Globus pallidus (tissue), 1 donor: Measurements from ENCODE around the gene CYP1B1.
"Not testable (repeated sequence)": the region's sequence is repeated elsewhere in the genome, so short reads cannot be mapped to it uniquely, and the experiment has no call there.

Experiments
- DNase-seq: peaks from one replicate; pipeline ENCODE4 v3.0.0-alpha.2; 2015; ENCODE audit warnings: low spot score

Gene CYP1B1

DNA sequence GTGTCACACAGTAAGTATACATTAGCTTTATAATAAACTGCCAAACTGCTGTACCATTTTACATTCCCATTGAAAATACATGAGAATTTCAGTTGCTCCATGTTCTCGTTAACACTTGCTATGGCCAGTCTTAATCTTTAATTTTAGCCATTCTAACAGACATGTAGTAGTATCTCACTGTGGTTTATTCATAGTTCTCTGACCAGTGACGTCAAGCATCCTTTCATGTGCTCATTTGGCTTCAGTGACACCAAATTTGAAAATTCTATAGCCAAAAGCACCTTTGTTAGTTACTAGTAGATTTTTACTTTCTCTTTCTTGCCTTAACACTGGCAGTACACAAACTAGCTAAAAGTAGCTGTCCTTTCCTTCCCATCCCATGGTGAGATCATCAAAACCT is 43.0 kb downstream of the CYP1B1 start:
- no peak for DNase-seq

DNA sequence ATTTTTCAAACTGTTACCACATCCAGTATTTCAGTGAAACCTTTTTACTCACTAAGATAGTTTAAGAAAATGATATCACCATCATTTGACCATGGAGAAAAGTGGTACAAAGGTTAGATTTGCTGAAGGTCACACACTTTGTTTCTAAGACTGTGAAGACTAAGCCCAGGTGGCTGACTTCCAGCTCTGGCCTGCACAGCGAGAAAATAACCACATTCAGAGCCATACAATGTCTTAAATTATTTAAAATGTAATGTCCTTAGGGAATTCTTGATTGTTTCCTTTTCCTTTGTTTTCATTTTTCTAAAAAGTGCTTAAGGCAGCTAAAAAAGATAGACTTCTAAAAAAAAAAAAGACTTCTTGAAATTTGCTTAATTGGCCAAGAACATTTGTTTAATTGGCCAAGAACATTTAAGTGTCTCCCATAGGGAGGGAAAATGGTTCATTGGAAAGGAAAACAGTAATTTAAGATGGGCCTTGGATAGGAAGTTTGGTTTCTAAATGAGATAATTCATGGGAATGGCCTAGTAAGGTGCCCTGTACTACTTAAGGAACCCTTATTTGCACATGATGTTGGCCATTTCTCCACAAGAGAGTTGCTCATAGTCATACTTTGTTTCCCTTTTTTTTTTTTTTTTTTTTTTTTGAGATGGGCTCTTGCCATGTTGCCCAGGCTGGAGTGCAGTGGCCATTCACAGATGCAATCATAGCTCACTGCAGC is 45.2 kb downstream of the CYP1B1 start:
- no peak for DNase-seq

DNA sequence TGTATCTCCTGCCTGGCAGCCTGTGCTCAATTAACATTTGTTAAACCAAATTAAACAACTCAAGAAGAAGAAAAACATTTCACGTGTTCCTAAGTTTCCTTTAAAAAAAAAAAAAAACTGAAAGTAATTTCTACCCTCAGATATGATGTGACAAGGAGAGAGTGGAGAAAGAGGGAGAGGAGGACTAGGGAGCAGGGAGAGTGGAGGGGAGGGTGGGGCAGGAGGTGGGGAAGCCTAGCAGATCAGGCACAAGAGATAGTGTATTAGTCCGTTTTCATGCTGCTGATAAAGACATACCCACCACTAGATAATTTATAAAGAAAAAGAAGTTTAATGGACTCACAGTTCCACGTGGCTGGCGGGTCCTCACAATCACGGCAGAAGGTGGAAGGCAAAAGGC is 46.4 kb downstream of the CYP1B1 start:
- no peak for DNase-seq

DNA sequence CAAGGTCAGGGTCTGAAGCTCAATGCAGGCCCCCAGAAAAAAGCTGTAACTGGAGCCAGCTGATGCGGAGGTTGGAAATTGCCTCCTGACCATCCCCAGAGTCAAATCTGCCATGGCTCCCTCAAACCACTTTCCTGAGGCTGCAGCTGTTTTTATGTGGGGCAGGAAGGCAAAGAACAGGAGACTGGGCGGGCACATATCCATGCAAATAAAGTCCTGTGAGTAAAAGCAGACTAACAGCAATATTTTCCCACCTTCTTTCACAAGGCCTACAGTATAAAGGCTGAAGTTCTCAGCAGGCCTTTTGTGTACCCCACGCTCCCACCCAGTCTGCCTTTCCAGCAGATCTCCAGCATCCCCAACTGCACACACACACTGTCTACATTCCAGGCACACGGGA is 47.1 kb downstream of the CYP1B1 start:
- no peak for DNase-seq

DNA sequence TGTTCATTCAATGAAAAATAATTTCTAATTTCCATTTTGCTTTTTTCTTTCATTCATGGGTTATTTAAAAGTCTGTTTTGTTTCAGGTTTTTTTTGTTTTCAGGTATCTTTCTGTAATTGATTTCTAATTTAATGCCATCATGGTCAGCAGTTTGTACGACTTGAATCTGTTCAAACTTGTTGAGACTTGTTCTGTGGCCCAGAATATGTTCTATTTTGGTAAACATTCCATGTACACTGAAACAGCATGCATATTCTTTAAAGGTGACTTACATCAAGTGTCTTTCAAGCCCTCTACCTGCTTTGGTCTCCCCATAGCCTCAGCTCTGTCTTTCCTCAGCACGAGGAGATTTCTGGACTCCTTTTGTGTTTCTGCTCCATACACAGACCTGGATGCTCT is 49.1 kb downstream of the CYP1B1 start:
- no peak for DNase-seq

GRCh38 chr2:38021589-38021988 is 54.4 kb downstream of the CYP1B1 start:
- DNase-seq: no peak

DNA sequence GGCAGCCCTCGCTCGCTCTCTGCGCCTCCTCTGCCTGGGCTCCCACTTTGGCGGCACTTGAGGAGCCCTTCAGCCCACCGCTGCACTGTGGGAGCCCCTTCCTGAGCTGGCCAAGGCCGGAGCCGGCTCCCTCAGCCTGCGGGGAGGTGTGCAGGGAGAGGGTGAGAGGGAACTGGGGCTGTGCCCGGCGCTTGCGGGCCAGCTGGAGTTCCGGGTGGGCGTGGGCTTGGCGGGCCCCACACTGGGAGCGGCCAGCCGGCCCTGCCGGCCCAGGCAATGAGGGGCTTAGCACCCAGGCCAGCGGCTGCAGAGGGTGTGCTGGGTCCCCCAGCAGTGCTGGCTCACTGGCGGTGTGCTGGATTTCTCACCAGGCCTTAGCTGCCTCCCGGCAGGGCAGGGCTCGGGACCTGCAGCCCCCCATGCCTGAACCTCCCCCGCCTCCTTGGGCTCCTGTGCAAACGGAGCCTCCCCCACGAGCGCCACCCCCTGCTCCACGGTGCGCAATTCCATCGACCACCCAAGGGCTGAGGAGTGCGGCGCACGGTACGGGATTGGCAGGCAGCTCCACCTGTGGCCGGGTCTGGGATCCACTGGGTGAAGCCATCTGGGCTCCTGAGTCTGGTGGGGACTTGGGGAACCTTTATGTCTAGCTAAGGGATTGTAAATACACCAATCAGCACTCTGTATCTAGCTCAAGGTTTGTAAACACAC is 55.4 kb downstream of the CYP1B1 start:
- not testable (repeated sequence) for DNase-seq

GRCh38 chr2:38017836-38018235 is 58.1 kb downstream of the CYP1B1 start:
- no peak for DNase-seq
